COLO668 (cell line): ENCODE results near the gene LPIN3.
A peak's percentile ranks its signal among the peaks of the same experiment; 100 is the strongest.

Experiments used
- DNase-seq: peaks from one replicate; lab custom pipeline; 2025; ENCODE audit not compliant: unreplicated experiment; lab: John Stamatoyannopoulos, UW

LPIN3 gene

GRCh38 chr20:41365777-41366545 is 25.3 kb downstream of the LPIN3 start:
- DNase-seq: peak; percentile 40

- DNase-seq: peak; percentile 42
Measured at GRCh38 chr20:41366546-41367392, 26.1 kb downstream of the LPIN3 start, which contains the start of gene EMILIN3. EMILIN3 (minus strand) TSS chr20:41366818; CDS start chr20:41366634, 184 bp downstream.

GRCh38 chr20:41367393-41367695 is 26.7 kb downstream of the LPIN3 start:
- no peak for DNase-seq

- no peak for DNase-seq
Measured at GRCh38 chr20:41367956-41368355, 27.3 kb downstream of the LPIN3 start.

GRCh38 chr20:41369673-41370072 is 29.1 kb downstream of the LPIN3 start:
- DNase-seq: no peak

- DNase-seq: no peak
Measured at GRCh38 chr20:41370176-41370575, 29.6 kb downstream of the LPIN3 start.

- no peak for DNase-seq
Measured at GRCh38 chr20:41371371-41371770, 30.8 kb downstream of the LPIN3 start.

GRCh38 chr20:41373251-41373783 is 32.7 kb downstream of the LPIN3 start:
- DNase-seq: no peak

GRCh38 chr20:41373931-41374920 is 33.6 kb downstream of the LPIN3 start:
- no peak for DNase-seq

GRCh38 chr20:41375846-41376245 is 35.2 kb downstream of the LPIN3 start:
- DNase-seq: no peak

GRCh38 chr20:41376349-41376748 is 35.7 kb downstream of the LPIN3 start:
- no peak for DNase-seq

- DNase-seq: no peak
Measured at GRCh38 chr20:41377275-41377674, 36.7 kb downstream of the LPIN3 start.

- no peak for DNase-seq
Measured at GRCh38 chr20:41379551-41379950, 38.9 kb downstream of the LPIN3 start.

GRCh38 chr20:41380551-41381193 is 40.1 kb downstream of the LPIN3 start:
- no peak for DNase-seq

- no peak for DNase-seq
Measured at GRCh38 chr20:41382791-41383305, 42.2 kb downstream of the LPIN3 start.

- no peak for DNase-seq
Measured at GRCh38 chr20:41386502-41387427, 46.1 kb downstream of the LPIN3 start.

- no peak for DNase-seq
Measured at GRCh38 chr20:41387444-41387851, 46.8 kb downstream of the LPIN3 start.

GRCh38 chr20:41390889-41391288 is 50.3 kb downstream of the LPIN3 start:
- no peak for DNase-seq

- DNase-seq: no peak
Measured at GRCh38 chr20:41391587-41392001, 51.0 kb downstream of the LPIN3 start.
